Liver (tissue), 9 donors: Measurements from ENCODE around the gene CROCC2. TPM values are rescaled to one million over a fixed set of nuclear protein-coding genes. Genes with fewer than 3 reads are reported as not detected.

Experiments used
- DNase-seq: peaks from one replicate; pipeline ENCODE4 v3.0.0-alpha.2; 2017; ENCODE audit warnings: low spot score
- H3K27ac ChIP-seq, 2 donors: one replicate each; pipeline ENCODE4 v1.7.0; 2013; ENCODE audit warnings: inconsistent platforms in 2 of 2, low read length in 2 of 2, control low read depth in 1 of 2, low read depth in 1 of 2, mild to moderate bottlenecking in 1 of 2
- H3K27me3 ChIP-seq, 4 donors: one replicate each; pipeline versions ENCODE4 v1.6.1 to v1.7.0; 2013; ENCODE audit warnings: low read length in 3 of 4, inconsistent platforms in 1 of 4, mild to moderate bottlenecking in 1 of 4, moderate library complexity in 1 of 4; ENCODE audit not compliant: control insufficient read depth in 4 of 4, insufficient read depth in 4 of 4
- H3K36me3 ChIP-seq, 4 donors: one replicate each; pipeline versions ENCODE4 v1.6.1 to v1.7.0; 2013; ENCODE audit warnings: low read length in 3 of 4, mild to moderate bottlenecking in 3 of 4, low read depth in 1 of 4, moderate library complexity in 1 of 4; ENCODE audit not compliant: control insufficient read depth in 4 of 4, insufficient read depth in 3 of 4
- H3K4me1 ChIP-seq, 4 donors: one replicate each; pipeline versions ENCODE4 v1.6.1 to v1.7.0; 2013; ENCODE audit warnings: low read length in 3 of 4, mild to moderate bottlenecking in 3 of 4, moderate library complexity in 1 of 4; ENCODE audit not compliant: control insufficient read depth in 4 of 4, insufficient read depth in 4 of 4
- H3K4me3 ChIP-seq, 3 donors: one replicate each; pipeline versions ENCODE4 v1.6.1 to v1.7.0; 2013; ENCODE audit warnings: low read length in 3 of 3, control low read depth in 1 of 3, low read depth in 1 of 3, mild to moderate bottlenecking in 1 of 3
- H3K9ac ChIP-seq, 2 donors: one replicate each; pipeline ENCODE4 v1.7.0; 2013; ENCODE audit warnings: low read length in 2 of 2, mild to moderate bottlenecking in 2 of 2, moderate library complexity in 2 of 2, control low read depth in 1 of 2, low read depth in 1 of 2
- H3K9me3 ChIP-seq, 4 donors: one replicate each; pipeline versions ENCODE4 v1.6.1 to v1.7.0; 2013; ENCODE audit warnings: low read length in 3 of 4; ENCODE audit not compliant: control insufficient read depth in 4 of 4
- EGR1 ChIP-seq, 2 donors: IDR thresholded peaks; 2 replicates each; pipeline ENCODE4 v1.6.1; 2016 to 2018; ENCODE audit warnings: antibody characterized with exemption in 2 of 2, low read depth in 2 of 2
- FOXA1 ChIP-seq: IDR thresholded peaks from 2 replicates; pipeline ENCODE4 v1.6.1; 2016; ENCODE audit warnings: antibody characterized with exemption
- FOXA2 ChIP-seq: IDR thresholded peaks from 2 replicates; pipeline ENCODE4 v1.6.1; 2016; ENCODE audit warnings: antibody characterized with exemption
- HNF4A ChIP-seq, 2 donors: conservative IDR thresholded peaks; 2 replicates each; pipeline ENCODE4 v1.6.1; 2016; ENCODE audit warnings: antibody characterized with exemption in 2 of 2, mild to moderate bottlenecking in 2 of 2
- HNF4G ChIP-seq: IDR thresholded peaks from 2 replicates; pipeline ENCODE4 v1.6.1; 2016; ENCODE audit warnings: antibody characterized with exemption
- JUND ChIP-seq, 2 donors: IDR thresholded peaks; 2 replicates each; pipeline ENCODE4 v1.6.1; 2016; ENCODE audit warnings: antibody characterized with exemption in 2 of 2
- MAX ChIP-seq: IDR thresholded peaks from 2 replicates; pipeline ENCODE4 v1.6.1; 2016; ENCODE audit warnings: antibody characterized with exemption
- NR2F2 ChIP-seq: IDR thresholded peaks from 2 replicates; pipeline ENCODE4 v1.6.1; 2016; ENCODE audit warnings: antibody characterized with exemption
- RAD21 ChIP-seq, 2 donors: IDR thresholded peaks; 2 replicates each; pipeline ENCODE4 v1.6.1; 2016; ENCODE audit warnings: antibody characterized with exemption in 2 of 2, mild to moderate bottlenecking in 2 of 2
- RXRA ChIP-seq, 2 donors: IDR thresholded peaks; 2 replicates each; pipeline ENCODE4 v1.6.1; 2017 to 2018; ENCODE audit warnings: antibody characterized with exemption in 2 of 2, mild to moderate bottlenecking in 1 of 2
- SP1 ChIP-seq: IDR thresholded peaks from 2 replicates; pipeline ENCODE4 v1.6.1; 2018; ENCODE audit warnings: antibody characterized with exemption, mild to moderate bottlenecking
- TAF1 ChIP-seq: conservative IDR thresholded peaks from 2 replicates; pipeline ENCODE4 v1.6.1; 2016; ENCODE audit warnings: antibody characterized with exemption, mild to moderate bottlenecking
- YY1 ChIP-seq: IDR thresholded peaks from 2 replicates; pipeline ENCODE4 v1.6.1; 2016; ENCODE audit warnings: antibody characterized with exemption, mild to moderate bottlenecking
- ZBTB33 ChIP-seq: IDR thresholded peaks from 2 replicates; pipeline ENCODE4 v1.6.1; 2016; ENCODE audit warnings: antibody characterized with exemption
- WGBS: extraction: QIAGEN DNeasy Blood & Tissue Kit; methylation state at CpG from one replicate; pipeline ENCODE4 v1.1.7; 2013; 5-methylcytosine and 5-hydroxymethylcytosine counted together
- polyA plus RNA-seq, 2 donors: library from polyadenylated mRNA; stranded (reverse) in 1 of 2; unstranded in 1 of 2; fragments of 200-250 nt in 1 of 2; fragments of >200 nt in 1 of 2; fragmentation: Nextera tagmentation in 1 of 2; extraction: Ambion mirVana in 1 of 2; gene quantifications; one replicate each; pipeline versions ENCODE4 v1.2.1 to v1.2.3, GENCODE V29; 2013 to 2015
- total RNA-seq, 2 donors: library from RNA; depleted of rRNA; stranded (reverse); fragments of >200 nt; gene quantifications; one replicate each; pipeline ENCODE4 v1.2.3, GENCODE V29; 2014
- TF ChIP-seq, protein P1 (sequence below): IDR thresholded peaks from 2 replicates; pipeline ENCODE4 v1.6.1; 2016; ENCODE audit warnings: antibody characterized with exemption, mild to moderate bottlenecking
- TF ChIP-seq, protein P2 (sequence below): IDR thresholded peaks from 2 replicates; pipeline ENCODE4 v1.6.1; 2016; ENCODE audit warnings: antibody characterized with exemption
- donor health status: healthy.
- donor health status: healthy.
- donor health status: healthy.
- donor health status: healthy.
- donor health status: healthy.

Gene CROCC2
- total and polyA plus RNA-seq, 4 donors, result under 0.01 to 0.13 (median 0.05) TPM

GRCh38 chr2:241035142-241035817, 129.1 kb downstream of the CROCC2 start:
- H3K9me3 ChIP-seq, result no peaks in the 10 kb centered on the region
- WGBS, result 88% methylated on average over 31 of the region's 31 CpGs
- H3K27me3 ChIP-seq, result no peaks in the 10 kb centered on the region
- TF ChIP-seq MAX, result no peak
- no peak for TF ChIP-seq HNF4A (conservative IDR thresholded peaks at IDR 0.05)
- no peak for TF ChIP-seq RAD21 (IDR thresholded peaks at IDR 0.05)
- no peak for TF ChIP-seq SP1
- TF ChIP-seq EGR1 (IDR thresholded peaks at IDR 0.05; ENCODE audit: low read depth in 2 of 2), result no peak
- no peak for TF ChIP-seq RXRA (IDR thresholded peaks at IDR 0.05)
- TF ChIP-seq JUND (IDR thresholded peaks at IDR 0.05), result no peak
- TF ChIP-seq YY1, result no peak
- TF ChIP-seq ZBTB33, result no peak
- DNase-seq, result no peak
- H3K9ac ChIP-seq, result no peak overlapping the region
- no peak overlapping the region for H3K27ac ChIP-seq
- H3K4me3 ChIP-seq, result no peak overlapping the region
- no peaks in the 10 kb centered on the region for H3K4me1 ChIP-seq
- peaks cover 7 to 31% (median 11%) of the 10 kb centered on the region in 4 donors for H3K36me3 ChIP-seq

GRCh38 chr2:241035818-241036396, 129.8 kb downstream of the CROCC2 start:
- Histone ChIP-seq H3K4me1 (no peaks in the 10 kb centered on the region), H3K27me3 (no peaks in the 10 kb centered on the region), H3K9ac (no peak overlapping the region), H3K27ac (no peak overlapping the region), H3K4me3 (no peak overlapping the region), H3K9me3 (no peaks in the 10 kb centered on the region), H3K36me3 (peaks cover 8 to 36% (median 11%) of the 10 kb centered on the region in 4 donors)
- TF ChIP-seq RAD21 (IDR thresholded peaks at IDR 0.05) (no peak), MAX (no peak), HNF4G (no peak), JUND (IDR thresholded peaks at IDR 0.05) (no peak), FOXA1 (no peak), TAF1 (no peak), HNF4A (conservative IDR thresholded peaks at IDR 0.05) (no peak), FOXA2 (no peak), EGR1 (IDR thresholded peaks at IDR 0.05; ENCODE audit: low read depth in 2 of 2) (no peak), NR2F2 (no peak)
- TF ChIP-seq, protein P1, sequence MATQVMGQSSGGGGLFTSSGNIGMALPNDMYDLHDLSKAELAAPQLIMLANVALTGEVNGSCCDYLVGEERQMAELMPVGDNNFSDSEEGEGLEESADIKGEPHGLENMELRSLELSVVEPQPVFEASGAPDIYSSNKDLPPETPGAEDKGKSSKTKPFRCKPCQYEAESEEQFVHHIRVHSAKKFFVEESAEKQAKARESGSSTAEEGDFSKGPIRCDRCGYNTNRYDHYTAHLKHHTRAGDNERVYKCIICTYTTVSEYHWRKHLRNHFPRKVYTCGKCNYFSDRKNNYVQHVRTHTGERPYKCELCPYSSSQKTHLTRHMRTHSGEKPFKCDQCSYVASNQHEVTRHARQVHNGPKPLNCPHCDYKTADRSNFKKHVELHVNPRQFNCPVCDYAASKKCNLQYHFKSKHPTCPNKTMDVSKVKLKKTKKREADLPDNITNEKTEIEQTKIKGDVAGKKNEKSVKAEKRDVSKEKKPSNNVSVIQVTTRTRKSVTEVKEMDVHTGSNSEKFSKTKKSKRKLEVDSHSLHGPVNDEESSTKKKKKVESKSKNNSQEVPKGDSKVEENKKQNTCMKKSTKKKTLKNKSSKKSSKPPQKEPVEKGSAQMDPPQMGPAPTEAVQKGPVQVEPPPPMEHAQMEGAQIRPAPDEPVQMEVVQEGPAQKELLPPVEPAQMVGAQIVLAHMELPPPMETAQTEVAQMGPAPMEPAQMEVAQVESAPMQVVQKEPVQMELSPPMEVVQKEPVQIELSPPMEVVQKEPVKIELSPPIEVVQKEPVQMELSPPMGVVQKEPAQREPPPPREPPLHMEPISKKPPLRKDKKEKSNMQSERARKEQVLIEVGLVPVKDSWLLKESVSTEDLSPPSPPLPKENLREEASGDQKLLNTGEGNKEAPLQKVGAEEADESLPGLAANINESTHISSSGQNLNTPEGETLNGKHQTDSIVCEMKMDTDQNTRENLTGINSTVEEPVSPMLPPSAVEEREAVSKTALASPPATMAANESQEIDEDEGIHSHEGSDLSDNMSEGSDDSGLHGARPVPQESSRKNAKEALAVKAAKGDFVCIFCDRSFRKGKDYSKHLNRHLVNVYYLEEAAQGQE, result no peak
- TF ChIP-seq, protein P2, sequence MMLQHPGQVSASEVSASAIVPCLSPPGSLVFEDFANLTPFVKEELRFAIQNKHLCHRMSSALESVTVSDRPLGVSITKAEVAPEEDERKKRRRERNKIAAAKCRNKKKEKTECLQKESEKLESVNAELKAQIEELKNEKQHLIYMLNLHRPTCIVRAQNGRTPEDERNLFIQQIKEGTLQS, result no peak
- DNase-seq, result no peak
- 59% methylated on average over 39 of the region's 39 CpGs for WGBS
